Astrocyte (in vitro differentiated cells and primary cell): ENCODE data around the gene G2E3. TPM values are rescaled to one million over a fixed set of nuclear protein-coding genes. Genes with fewer than 3 reads are reported as not detected.

Experiments used
- DNase-seq: peaks from one replicate; pipeline ENCODE4 v3.0.0-alpha.2; 2010; ENCODE audit warnings: low read depth
- FAIRE-seq: peaks from 2 replicates; lab custom pipeline; 2011; peaks lifted over from hg19 to GRCh38; lab: Jason Lieb, UNC
- H2AFZ ChIP-seq: 2 replicates; pipeline ENCODE4 v1.6.0; 2012; ENCODE audit warnings: low read depth, low read length, inconsistent platforms
- H3K27ac ChIP-seq: 2 replicates; pipeline ENCODE4 v1.5.1; 2011; ENCODE audit warnings: low read depth, low read length, inconsistent platforms
- H3K27me3 ChIP-seq: 2 replicates; pipeline ENCODE4 v1.6.0; 2011; ENCODE audit warnings: low read length, inconsistent platforms; ENCODE audit not compliant: insufficient read depth
- H3K36me3 ChIP-seq: 2 replicates; pipeline ENCODE4 v1.5.1; 2011; ENCODE audit warnings: low read length, inconsistent platforms; ENCODE audit not compliant: insufficient read depth
- H3K4me1 ChIP-seq: 2 replicates; pipeline ENCODE4 v1.5.1; 2011; ENCODE audit warnings: low read length, inconsistent platforms; ENCODE audit not compliant: insufficient read depth
- H3K4me2 ChIP-seq: 2 replicates; pipeline ENCODE4 v1.6.0; 2012; ENCODE audit warnings: low read length, inconsistent platforms
- H3K4me3 ChIP-seq: 2 replicates; pipeline ENCODE4 v1.5.1; 2011; ENCODE audit warnings: low read depth, mild to moderate bottlenecking, low read length, inconsistent platforms; ENCODE audit not compliant: insufficient read depth
- H3K79me2 ChIP-seq: 2 replicates; pipeline ENCODE4 v1.6.0; 2012; ENCODE audit warnings: mild to moderate bottlenecking, low read length, inconsistent platforms; ENCODE audit not compliant: insufficient read depth
- H3K9ac ChIP-seq: 2 replicates; pipeline ENCODE4 v1.6.0; 2012; ENCODE audit warnings: mild to moderate bottlenecking, low read length, inconsistent platforms
- H3K9me3 ChIP-seq: 2 replicates; pipeline ENCODE4 v1.5.1; 2012; ENCODE audit warnings: low read depth, mild to moderate bottlenecking, low read length, inconsistent platforms; ENCODE audit not compliant: insufficient read depth
- H4K20me1 ChIP-seq: 2 replicates; pipeline ENCODE4 v1.6.0; 2012; ENCODE audit warnings: low read length, inconsistent platforms; ENCODE audit not compliant: insufficient read depth
- H3K27ac Mint-ChIP-seq: one replicate; pipeline ENCODE4 v1.8.0; 2021; ENCODE audit warnings: mild to moderate bottlenecking, mixed read lengths; ENCODE audit not compliant: unreplicated experiment
- H3K27me3 Mint-ChIP-seq: one replicate; pipeline ENCODE4 v1.8.0; 2021; ENCODE audit warnings: low read depth, mixed read lengths; ENCODE audit not compliant: unreplicated experiment
- H3K36me3 Mint-ChIP-seq: one replicate; pipeline ENCODE4 v1.8.0; 2021; ENCODE audit warnings: low read depth, mixed read lengths; ENCODE audit not compliant: unreplicated experiment
- H3K4me1 Mint-ChIP-seq: one replicate; pipeline ENCODE4 v1.8.0; 2021; ENCODE audit warnings: low read depth, mixed read lengths; ENCODE audit not compliant: unreplicated experiment
- H3K4me3 Mint-ChIP-seq: one replicate; pipeline ENCODE4 v1.8.0; 2021; ENCODE audit warnings: mild to moderate bottlenecking, moderate library complexity, mixed read lengths; ENCODE audit not compliant: unreplicated experiment
- H3K9me3 Mint-ChIP-seq: one replicate; pipeline ENCODE4 v1.8.0; 2021; ENCODE audit warnings: mild to moderate bottlenecking, mixed read lengths; ENCODE audit not compliant: unreplicated experiment
- CTCF ChIP-seq: IDR thresholded peaks from 2 replicates; pipeline ENCODE4 v1.5.1; 2011; ENCODE audit warnings: low read depth, mild to moderate bottlenecking, inconsistent platforms, low read length, moderate library complexity; ENCODE audit not compliant: insufficient read depth
- EZH2 ChIP-seq: IDR thresholded peaks from 2 replicates; pipeline ENCODE4 v1.6.1; 2012; ENCODE audit warnings: mild to moderate bottlenecking, low read length, inconsistent platforms; ENCODE audit not compliant: insufficient read depth
- total RNA-seq: library from RNA; stranded (reverse); gene quantifications from 2 replicates; pipeline ENCODE4 v1.2.1, GENCODE V29; 2021

The G2E3 gene
- total RNA-seq, 1 donor from 2014 or later: 22.4 TPM

- Histone ChIP-seq H3K4me2 (no peak overlapping the region), H3K27ac (no peak overlapping the region), H2AFZ (no peak overlapping the region), H3K36me3 (peaks cover 36% of the 10 kb centered on the region), H3K79me2 (no peaks in the 10 kb centered on the region), H4K20me1 (peaks cover 36% of the 10 kb centered on the region), H3K9ac (no peak overlapping the region), H3K27me3 (no peaks in the 10 kb centered on the region), H3K4me3 (no peak overlapping the region), H3K9me3 (no peaks in the 10 kb centered on the region), H3K4me1 (no peaks in the 10 kb centered on the region)
- Mint-ChIP-seq H3K27ac (no peak overlapping the region), H3K4me1 (no peaks in the 10 kb centered on the region), H3K36me3 (peaks cover 10% of the 10 kb centered on the region), H3K9me3 (no peaks in the 10 kb centered on the region), H3K27me3 (no peaks in the 10 kb centered on the region), H3K4me3 (no peak overlapping the region)
- TF ChIP-seq EZH2: no peak
- TF ChIP-seq CTCF: peak; percentile 31
- no peak for FAIRE-seq
- DNase-seq: no peak
These were observed 98.7 kb downstream of the G2E3 start for GRCh38 chr14:30657606-30658163.

DNA sequence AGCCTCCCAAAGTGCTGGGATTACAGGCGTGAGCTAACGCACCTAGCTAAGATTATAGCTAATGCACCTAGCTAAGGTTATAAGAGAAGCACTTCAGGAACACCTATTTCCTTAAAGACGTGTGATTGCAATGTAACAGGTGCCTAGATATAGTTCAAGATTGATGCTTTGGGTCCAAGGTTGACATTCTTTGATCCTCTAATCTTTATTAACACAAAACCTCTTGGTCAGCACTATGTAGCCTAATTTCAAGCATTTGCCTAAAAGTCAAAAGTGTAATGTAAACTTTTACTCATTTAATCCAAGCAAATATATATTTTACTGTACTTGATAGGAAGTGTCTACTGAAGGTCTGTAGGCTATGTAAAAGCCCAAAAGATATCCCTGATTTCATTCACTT lies 99.7 kb downstream of the G2E3 start:
- Mint-ChIP-seq H3K27ac (no peak overlapping the region), H3K9me3 (no peaks in the 10 kb centered on the region), H3K4me3 (no peak overlapping the region), H3K36me3 (peaks cover 14% of the 10 kb centered on the region), H3K4me1 (no peaks in the 10 kb centered on the region), H3K27me3 (no peaks in the 10 kb centered on the region)
- no peak overlapping the region for H3K9ac ChIP-seq
- H3K36me3 ChIP-seq: peaks cover 29% of the 10 kb centered on the region
- H3K79me2 ChIP-seq: no peaks in the 10 kb centered on the region
- no peaks in the 10 kb centered on the region for H3K27me3 ChIP-seq
- no peak overlapping the region for H2AFZ ChIP-seq
- DNase-seq (no peak), FAIRE-seq (no peak)
- TF ChIP-seq EZH2 (no peak), CTCF (no peak)
- H3K4me3 ChIP-seq: no peak overlapping the region
- H4K20me1 ChIP-seq: peaks cover 40% of the 10 kb centered on the region
- no peak overlapping the region for H3K27ac ChIP-seq
- H3K9me3 ChIP-seq: no peaks in the 10 kb centered on the region
- H3K4me2 ChIP-seq: no peak overlapping the region
- no peaks in the 10 kb centered on the region for H3K4me1 ChIP-seq

- Mint-ChIP-seq H3K4me3 (no peak overlapping the region), H3K27me3 (no peaks in the 10 kb centered on the region), H3K9me3 (peaks cover 2% of the 10 kb centered on the region), H3K36me3 (peaks cover 12% of the 10 kb centered on the region), H3K4me1 (no peaks in the 10 kb centered on the region), H3K27ac (no peak overlapping the region)
- no peak overlapping the region for H3K9ac ChIP-seq
- H3K4me1 ChIP-seq: no peaks in the 10 kb centered on the region
- H3K9me3 ChIP-seq: no peaks in the 10 kb centered on the region
- H3K79me2 ChIP-seq: no peaks in the 10 kb centered on the region
- TF ChIP-seq CTCF (no peak), EZH2 (no peak)
- no peak for FAIRE-seq
- H3K4me2 ChIP-seq: no peak overlapping the region
- no peaks in the 10 kb centered on the region for H4K20me1 ChIP-seq
- H2AFZ ChIP-seq: no peak overlapping the region
- no peaks in the 10 kb centered on the region for H3K27me3 ChIP-seq
- no peak overlapping the region for H3K27ac ChIP-seq
- H3K4me3 ChIP-seq: no peak overlapping the region
- DNase-seq: no peak
- H3K36me3 ChIP-seq: peaks cover 11% of the 10 kb centered on the region
These were observed 110.6 kb downstream of the G2E3 start for GRCh38 chr14:30669594-30669993.
